Adipocyte (in vitro differentiated cells): ENCODE measurements around the gene NRXN3.

Source experiments
- DNase-seq: peaks from one replicate; pipeline ENCODE4 v3.0.0-alpha.2; 2015; ENCODE audit warnings: low read depth
- H3K27me3 ChIP-seq: replicated peaks from 2 replicates; pipeline ENCODE4 v1.7.0; 2013; ENCODE audit warnings: mild to moderate bottlenecking, low read length, moderate library complexity; ENCODE audit not compliant: control insufficient read depth, insufficient read depth
- H3K36me3 ChIP-seq: 2 replicates; pipeline ENCODE4 v1.7.0; 2013; ENCODE audit warnings: low read length, mild to moderate bottlenecking, moderate library complexity; ENCODE audit not compliant: control insufficient read depth, insufficient read depth, severe bottlenecking
- H3K4me1 ChIP-seq: 2 replicates; pipeline ENCODE4 v1.7.0; 2013; ENCODE audit warnings: mild to moderate bottlenecking, low read length, moderate library complexity; ENCODE audit not compliant: control insufficient read depth, insufficient read depth
- H3K4me3 ChIP-seq: 2 replicates; pipeline ENCODE4 v1.7.0; 2013; ENCODE audit warnings: mild to moderate bottlenecking, low read length, moderate library complexity
- H3K9ac ChIP-seq: 2 replicates; pipeline ENCODE4 v1.7.0; 2013; ENCODE audit warnings: mild to moderate bottlenecking, low read length, moderate library complexity
- H3K9me3 ChIP-seq: 2 replicates; pipeline ENCODE4 v1.7.0; 2013; ENCODE audit warnings: mild to moderate bottlenecking, low read length, moderate library complexity; ENCODE audit not compliant: control insufficient read depth

Gene NRXN3

DNA sequence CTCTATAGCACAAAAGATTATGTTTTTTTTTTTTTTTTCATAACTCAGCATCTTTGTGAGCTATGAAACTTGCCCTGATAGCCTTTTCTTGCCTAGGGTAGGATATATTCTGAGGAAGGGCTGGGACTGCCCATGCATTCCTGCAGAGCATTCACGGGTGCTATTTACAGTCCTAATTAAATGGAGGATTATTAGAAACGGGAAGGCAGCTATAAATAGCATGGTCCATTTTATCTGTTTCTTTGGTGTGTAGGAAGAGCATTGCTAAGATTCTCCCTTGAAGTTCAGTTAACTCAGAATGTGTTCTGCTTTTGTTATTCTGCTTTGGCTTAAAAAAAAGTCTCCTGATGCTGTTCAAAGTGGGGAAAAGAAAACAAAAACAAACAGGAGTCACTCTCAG is 1410.2 kb downstream of the NRXN3 start:
- no peak overlapping the region for H3K4me3 ChIP-seq
- no peak for DNase-seq

DNA sequence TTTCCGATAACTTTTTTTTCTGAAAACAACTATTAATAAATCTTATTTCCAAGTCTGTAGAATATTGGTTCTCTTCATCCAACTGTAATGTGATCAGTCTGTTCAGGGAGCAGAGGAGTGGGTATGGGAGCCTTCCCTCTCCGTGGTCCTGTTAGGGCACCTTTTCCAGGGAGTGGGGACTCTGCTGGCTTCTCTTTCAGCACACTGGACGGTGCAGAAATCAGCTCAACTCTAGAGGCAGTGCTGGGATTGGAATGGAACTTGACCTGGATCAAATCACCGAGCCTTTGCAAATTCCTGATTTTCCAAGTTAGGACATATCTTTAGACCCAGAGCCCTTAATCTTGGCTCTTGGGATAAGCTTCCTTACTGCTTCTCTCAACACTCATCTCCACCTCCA is 1410.7 kb downstream of the NRXN3 start:
- Histone ChIP-seq H3K4me3 (no peak overlapping the region), H3K9ac (no peak overlapping the region)
- no peak for DNase-seq

More for the DNA sequence above, 1410.2 kb downstream of the NRXN3 start:
- Histone ChIP-seq H3K9ac (no peak overlapping the region), H3K4me1 (peaks cover 31% of the 10 kb centered on the region), H3K9me3 (no peaks in the 10 kb centered on the region), H3K36me3 (no peaks in the 10 kb centered on the region), H3K27me3 (no peaks in the 10 kb centered on the region)

DNA sequence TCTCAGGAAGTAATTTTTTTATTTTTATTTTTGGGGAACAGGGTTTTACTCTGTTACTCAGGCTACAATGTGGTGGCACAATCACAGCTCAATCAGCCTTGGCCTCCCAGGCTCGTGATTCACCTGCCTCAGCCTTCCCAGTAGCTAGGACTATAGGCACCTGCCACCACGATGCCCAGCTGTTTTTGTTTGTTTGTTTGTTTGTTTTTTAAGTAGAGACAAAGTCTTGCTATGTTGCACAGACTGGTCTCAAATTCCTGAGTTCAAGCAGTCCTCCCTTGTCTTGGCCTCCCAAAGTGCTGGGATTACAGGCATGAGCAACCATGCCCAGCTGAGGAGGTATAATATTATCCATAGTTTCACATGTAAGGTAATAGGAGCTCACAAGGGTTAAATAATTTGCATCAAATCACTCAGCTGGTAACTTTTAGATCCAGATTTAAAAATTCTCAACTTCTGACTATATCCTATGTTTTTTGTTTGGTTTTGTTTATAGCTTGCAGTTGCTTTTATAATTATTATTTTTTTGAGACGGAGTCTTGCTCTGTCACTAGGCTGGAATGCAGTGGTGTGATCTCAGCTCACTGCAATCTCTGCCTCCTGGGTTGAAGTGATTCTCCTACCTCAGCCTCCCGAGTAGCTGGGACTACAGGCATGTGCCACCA is 1411.9 kb downstream of the NRXN3 start:
- Histone ChIP-seq H3K9me3 (no peaks in the 10 kb centered on the region), H3K27me3 (no peaks in the 10 kb centered on the region), H3K36me3 (no peaks in the 10 kb centered on the region), H3K4me3 (no peak overlapping the region), H3K9ac (peak overlapping the region; percentile 8), H3K4me1 (peaks cover 45% of the 10 kb centered on the region)
- DNase-seq: peak; percentile 20

More for the DNA sequence above, 1410.7 kb downstream of the NRXN3 start:
- Histone ChIP-seq H3K27me3 (no peaks in the 10 kb centered on the region), H3K36me3 (no peaks in the 10 kb centered on the region), H3K4me1 (peaks cover 35% of the 10 kb centered on the region), H3K9me3 (no peaks in the 10 kb centered on the region)

DNA sequence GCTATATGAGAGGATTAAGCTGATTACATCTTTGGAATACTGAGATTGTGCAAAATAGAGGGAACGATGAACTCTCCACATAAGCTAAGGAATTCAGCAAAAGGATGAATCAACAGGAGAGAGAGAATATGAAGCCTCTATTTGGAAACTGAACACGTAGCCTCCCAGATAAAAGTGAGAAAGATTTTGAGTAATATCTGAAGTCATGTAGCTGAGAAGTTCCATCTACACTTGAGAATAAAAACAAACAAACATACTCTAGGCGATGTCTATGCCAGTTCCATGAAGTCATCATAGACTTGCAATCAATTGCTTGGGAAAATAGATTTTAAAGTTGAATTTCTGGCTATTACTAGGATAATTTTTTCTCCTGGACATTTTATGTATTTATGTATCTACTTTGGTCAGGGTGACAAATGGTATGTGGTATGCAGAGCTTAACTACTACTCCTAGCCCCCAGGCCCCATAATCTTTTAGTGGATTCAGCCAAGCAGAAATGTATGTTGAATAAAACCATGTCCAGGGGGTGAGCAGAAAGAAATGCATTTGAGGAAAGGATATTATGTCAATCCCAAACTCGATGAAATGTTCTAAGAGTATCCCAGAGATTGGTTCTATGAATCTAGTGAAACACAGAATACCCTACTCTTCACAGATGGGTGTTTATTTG is 1413.7 kb downstream of the NRXN3 start:
- Histone ChIP-seq H3K4me3 (no peak overlapping the region), H3K4me1 (peaks cover 47% of the 10 kb centered on the region), H3K9me3 (no peaks in the 10 kb centered on the region), H3K36me3 (no peaks in the 10 kb centered on the region), H3K9ac (peak overlapping the region; percentile 30), H3K27me3 (no peaks in the 10 kb centered on the region)
- DNase-seq: peak; percentile 67

DNA sequence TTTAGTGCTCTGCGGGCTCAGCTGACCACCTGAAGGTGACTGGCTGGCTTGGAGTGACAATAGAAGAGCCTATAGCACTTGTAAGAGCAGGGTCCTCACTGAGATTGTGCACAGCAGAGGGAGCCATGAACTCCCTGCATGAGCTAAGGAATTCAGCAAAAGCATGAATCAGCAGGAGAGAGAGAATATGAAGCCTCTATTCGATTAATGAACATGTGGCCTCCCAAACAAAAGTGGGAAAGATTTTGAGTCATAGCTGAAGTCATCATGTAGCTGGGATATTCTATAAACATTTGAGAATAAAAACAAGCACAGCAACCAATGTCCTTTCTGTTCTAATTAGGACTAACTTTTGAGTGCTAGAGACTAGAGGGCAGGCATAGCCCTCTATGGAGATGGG is 1414.5 kb downstream of the NRXN3 start:
- peak; percentile 65 for DNase-seq
- Histone ChIP-seq H3K27me3 (no peaks in the 10 kb centered on the region), H3K4me3 (no peak overlapping the region), H3K9ac (peak overlapping the region; percentile 30), H3K4me1 (peaks cover 48% of the 10 kb centered on the region), H3K9me3 (no peaks in the 10 kb centered on the region), H3K36me3 (no peaks in the 10 kb centered on the region)

DNA sequence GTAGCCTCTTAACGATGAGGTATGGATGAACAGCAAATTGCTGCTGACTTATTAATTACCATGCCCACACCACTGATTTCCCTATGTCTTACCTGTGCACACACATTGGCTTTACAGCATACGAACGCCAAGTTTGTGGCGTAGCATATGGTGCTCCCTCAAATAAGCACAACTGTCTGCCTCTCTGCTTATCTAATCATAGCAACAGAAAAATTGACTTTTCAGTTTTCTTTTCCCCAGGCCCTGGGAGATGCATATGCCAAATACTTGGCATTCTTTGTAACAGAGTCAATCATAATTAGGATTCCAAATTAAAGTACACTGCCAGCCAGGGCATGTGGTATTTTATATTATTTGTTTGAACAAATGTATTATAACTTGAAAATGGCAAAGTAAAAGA is 1415.7 kb downstream of the NRXN3 start:
- peaks cover 50% of the 10 kb centered on the region for H3K4me1 ChIP-seq
- no peaks in the 10 kb centered on the region for H3K9me3 ChIP-seq
- peak; percentile 62 for DNase-seq
- H3K36me3 ChIP-seq: no peaks in the 10 kb centered on the region
- H3K4me3 ChIP-seq: no peak overlapping the region
- peak overlapping the region; percentile 38 for H3K9ac ChIP-seq
- no peaks in the 10 kb centered on the region for H3K27me3 ChIP-seq

- no peak for DNase-seq
- Histone ChIP-seq H3K9ac (peak overlapping the region; percentile 38), H3K4me1 (peaks cover 50% of the 10 kb centered on the region), H3K27me3 (no peaks in the 10 kb centered on the region), H3K4me3 (no peak overlapping the region), H3K9me3 (no peaks in the 10 kb centered on the region), H3K36me3 (no peaks in the 10 kb centered on the region)
Observed at GRCh38 chr14:79586416-79586815, 1416.2 kb downstream of the NRXN3 start.

- no peaks in the 10 kb centered on the region for H3K36me3 ChIP-seq
- H3K4me3 ChIP-seq: no peak overlapping the region
- DNase-seq: no peak
- no peaks in the 10 kb centered on the region for H3K27me3 ChIP-seq
- H3K9ac ChIP-seq: no peak overlapping the region
- peaks cover 46% of the 10 kb centered on the region for H3K4me1 ChIP-seq
- no peaks in the 10 kb centered on the region for H3K9me3 ChIP-seq
Observed at GRCh38 chr14:79586989-79587598, 1416.9 kb downstream of the NRXN3 start.

- H3K9me3 ChIP-seq: no peaks in the 10 kb centered on the region
- H3K27me3 ChIP-seq: no peaks in the 10 kb centered on the region
- H3K36me3 ChIP-seq: no peaks in the 10 kb centered on the region
- no peak overlapping the region for H3K4me3 ChIP-seq
- no peak for DNase-seq
- no peak overlapping the region for H3K9ac ChIP-seq
- peaks cover 42% of the 10 kb centered on the region for H3K4me1 ChIP-seq
Observed at GRCh38 chr14:79587875-79588274, 1417.7 kb downstream of the NRXN3 start.

DNA sequence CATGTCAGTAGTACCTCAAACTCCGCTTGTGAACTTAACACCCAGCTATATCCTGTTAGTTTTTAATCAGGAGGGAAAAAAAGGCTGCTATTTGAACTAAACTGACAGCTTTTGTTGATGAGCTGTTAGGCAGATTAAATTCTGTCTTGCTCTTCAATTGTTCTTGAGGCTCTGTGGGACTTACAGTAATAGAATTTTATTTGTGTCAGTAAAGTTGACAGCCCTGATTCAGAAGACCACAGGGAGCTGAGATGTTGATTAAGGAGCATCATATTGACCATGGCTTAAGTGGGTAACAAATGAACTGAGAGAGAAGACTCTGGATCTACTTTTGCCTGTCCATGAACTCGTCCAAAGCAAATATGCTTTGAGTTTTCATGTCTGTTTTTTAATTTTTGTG is 1418.2 kb downstream of the NRXN3 start:
- Histone ChIP-seq H3K9ac (no peak overlapping the region), H3K36me3 (no peaks in the 10 kb centered on the region), H3K4me3 (no peak overlapping the region), H3K9me3 (no peaks in the 10 kb centered on the region), H3K4me1 (peaks cover 38% of the 10 kb centered on the region), H3K27me3 (no peaks in the 10 kb centered on the region)
- no peak for DNase-seq

GRCh38 chr14:79596551-79596950 is 1426.4 kb downstream of the NRXN3 start:
- peak overlapping the region; percentile 15 for H3K9ac ChIP-seq

More at GRCh38 chr14:79596551-79596950, 1426.4 kb downstream of the NRXN3 start:
- Histone ChIP-seq H3K36me3 (no peaks in the 10 kb centered on the region), H3K4me1 (peaks cover 27% of the 10 kb centered on the region), H3K27me3 (peaks cover 2% of the 10 kb centered on the region), H3K4me3 (no peak overlapping the region), H3K9me3 (no peaks in the 10 kb centered on the region)
- no peak for DNase-seq
